Stimulated activated CD8-positive, alpha-beta memory T cell treated with anti-CD3 and anti-CD28 coated beads, Interleukin-4, amount 100 ng/mL, for 24 hours (primary cell): ENCODE results near the gene FLOT1.
A peak's percentile ranks its signal among the peaks of the same experiment; 100 is the strongest.
"Not testable (repeated sequence)": the region's sequence is repeated elsewhere in the genome, so short reads cannot be mapped to it uniquely, and the experiment has no call there.

Experiments
- DNase-seq: peaks from one replicate; pipeline ENCODE4 v3.0.0-alpha.2; 2020; ENCODE audit warnings: low read depth

The FLOT1 gene

DNA sequence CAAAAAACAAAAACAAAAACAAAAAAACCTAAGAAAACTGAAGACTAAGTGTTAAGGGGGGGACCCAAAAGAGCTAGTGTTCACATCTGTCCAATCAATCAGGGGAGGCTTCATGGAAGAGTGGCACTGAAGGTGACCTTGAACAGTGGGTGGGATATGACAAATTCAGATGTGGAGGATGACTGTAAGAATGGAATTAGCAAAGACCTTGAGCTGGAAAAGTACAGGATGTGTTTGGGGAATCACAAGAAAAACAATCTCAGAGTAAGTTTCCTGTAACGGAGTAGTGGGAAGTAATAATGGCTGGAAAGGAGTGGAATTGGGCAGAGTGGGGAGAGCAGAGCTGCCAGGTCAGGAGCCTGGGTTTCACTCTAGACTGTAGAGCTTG, 4.8 kb upstream of the FLOT1 start:
- no peak for DNase-seq

DNA sequence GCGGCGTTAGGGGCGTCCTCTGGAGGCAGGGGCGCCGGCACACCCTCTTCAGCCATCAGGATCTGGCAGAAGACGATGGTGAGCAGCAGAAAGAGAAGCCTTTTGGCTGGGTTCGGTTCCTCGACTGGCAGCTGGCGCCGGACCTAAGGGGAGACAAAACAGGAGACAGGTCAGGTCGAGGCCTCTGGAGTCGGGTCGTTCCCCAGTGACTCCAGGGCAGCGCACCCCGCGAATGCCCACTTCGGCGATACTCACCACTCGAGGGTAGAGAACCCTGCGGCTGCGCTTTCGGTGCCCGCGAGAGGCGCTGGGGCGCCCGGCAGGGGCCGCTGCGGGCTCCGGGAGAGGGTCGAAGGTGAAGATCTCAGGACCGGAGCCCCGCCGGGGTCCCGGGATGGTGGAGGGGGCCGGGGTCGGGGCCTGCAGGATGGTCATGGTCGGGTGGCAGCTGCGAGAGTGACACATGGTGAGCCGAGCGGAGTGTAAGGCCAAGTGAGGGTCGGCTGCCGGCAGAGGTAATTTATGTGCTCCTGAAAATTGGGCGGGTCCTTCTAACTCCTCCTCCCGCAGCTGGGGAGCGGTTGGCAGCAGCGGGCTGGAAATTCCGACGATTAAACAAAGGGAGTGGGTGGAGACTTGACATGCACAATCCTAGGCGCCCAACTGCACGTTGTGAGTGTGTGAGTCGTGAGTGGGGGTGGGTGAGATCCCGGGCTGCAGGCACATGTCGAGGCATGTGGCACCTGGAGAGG, 1.7 kb upstream of the FLOT1 start, which contains the start of gene IER3:
IER3 (minus strand) TSS at position 494 of the 752 bp plus-strand sequence; CDS start at position 465, 29 bp downstream.
- DNase-seq, result peak; percentile 75

DNA sequence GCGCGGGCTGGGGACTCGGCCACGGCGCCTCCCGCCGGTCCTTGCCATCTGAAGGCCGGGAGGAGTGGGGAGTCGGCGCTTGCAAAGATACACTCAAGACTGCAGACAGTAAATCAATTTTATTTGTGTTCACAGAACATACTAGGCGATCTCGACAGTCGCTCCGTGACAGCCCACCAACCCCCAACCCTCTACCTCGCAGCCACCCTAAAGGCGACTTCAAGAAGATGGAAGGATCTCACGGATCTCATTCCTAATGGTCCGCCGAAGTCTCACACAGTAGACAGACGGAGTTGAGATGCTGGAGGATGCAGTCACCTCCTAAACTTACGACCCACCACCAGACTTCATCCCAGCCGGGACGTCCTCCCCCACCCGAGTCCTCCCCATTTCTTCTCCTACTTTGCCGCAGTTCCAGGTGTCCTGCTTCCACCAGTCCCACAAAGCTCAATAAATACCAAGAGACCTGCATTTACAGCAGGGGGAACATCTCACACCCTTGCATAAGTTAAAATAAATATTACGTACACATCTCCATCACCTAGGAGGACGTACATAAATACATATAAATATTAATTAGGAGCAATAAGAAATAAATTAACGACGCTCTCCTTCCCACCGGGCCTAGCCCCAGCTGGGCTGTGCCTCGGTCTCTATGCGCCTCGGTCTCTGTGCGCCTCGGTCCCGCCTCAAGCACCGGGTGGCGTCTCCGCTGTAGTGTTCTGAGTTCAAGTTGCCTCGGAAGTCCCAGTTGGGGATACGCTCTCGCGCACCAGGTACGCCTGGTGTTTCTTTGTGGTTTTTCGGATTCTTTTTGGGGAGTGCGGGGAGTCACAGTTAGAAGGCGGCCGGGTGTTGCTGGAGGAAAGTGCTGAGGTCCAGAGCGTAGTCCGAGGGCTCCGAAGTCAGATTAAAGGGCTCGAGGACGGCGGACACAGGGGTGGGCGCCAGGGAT, 889 bp upstream of the FLOT1 start:
- DNase-seq, result peak; percentile 23

DNA sequence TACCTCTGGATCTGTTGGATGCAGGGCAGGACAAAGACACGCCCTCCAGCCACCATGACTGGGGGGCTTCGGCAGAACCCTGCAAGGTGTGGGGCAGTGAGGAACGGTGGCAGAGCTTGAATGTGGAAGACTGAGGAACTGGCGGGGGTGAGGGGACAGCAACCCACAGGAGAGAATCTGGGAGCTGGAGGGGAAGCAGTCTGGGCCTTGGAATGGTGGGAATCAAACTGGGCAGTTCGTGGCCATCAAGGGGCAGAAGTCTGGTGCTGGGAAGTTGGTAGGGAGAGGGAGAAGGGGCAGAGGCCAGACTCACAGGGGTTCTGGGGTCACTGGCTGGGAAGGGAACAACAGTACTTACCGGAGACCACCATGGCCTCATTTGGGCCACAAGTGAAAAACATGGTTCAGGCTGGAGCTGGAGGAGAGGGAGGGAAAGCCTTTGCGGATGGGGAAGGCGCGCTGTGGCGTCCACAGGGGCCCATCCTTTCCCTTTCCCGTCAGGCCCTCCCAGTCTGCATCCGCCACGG, 635 bp downstream of the FLOT1 start:
- DNase-seq, result peak; percentile 28

DNA sequence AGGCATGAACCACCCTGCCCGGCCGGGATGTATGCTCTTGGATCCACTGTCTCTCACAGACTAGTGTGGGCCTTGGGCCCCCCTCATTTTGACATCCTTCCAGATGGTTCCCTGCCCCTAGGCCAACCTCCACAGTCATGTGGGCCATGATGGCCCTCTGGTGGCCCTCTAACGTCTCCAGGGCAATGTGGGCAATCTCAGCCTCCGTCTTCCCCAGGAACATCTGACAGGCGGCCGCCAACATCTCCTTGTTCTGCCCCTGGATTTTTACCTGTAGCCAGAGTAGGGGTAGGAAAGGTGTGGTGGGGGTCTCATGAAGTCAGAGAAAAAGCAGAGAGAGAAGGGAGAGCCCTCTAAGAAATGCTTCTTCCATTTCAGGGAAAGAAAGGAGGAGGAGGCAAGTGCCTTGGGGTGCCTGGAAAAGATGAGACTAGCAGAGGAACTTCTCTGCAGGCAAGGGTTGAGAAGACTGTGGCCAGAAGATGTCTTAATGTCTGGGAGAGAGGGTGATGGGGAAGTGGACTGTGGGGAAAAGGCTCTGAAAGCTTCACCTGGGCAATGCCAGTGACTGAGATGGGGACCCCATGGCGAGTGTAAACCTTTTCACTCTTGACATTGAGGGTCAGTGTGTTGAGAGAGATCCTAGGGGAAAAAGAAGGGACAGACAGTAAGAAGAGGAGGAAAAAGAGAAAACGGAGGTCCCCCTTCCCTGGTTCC, 1.3 kb downstream of the FLOT1 start:
- DNase-seq, result no peak

DNA sequence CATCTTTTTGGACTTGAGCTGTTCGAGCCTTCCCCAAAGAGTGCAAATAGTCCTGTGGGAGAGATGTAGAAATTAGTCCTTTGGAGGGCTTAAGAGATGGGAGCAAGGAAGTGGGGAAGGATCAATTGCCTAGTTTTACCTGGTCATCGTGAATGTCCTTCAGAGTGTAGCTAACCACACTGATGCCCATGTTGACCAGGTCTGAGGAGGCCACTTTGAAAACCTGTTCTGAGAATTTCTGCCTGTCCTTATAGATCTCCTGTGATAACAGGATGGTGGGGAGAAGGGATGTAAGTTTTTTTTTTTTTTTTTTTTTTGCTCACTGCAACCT, 2.0 kb downstream of the FLOT1 start:
- DNase-seq, result no peak

DNA sequence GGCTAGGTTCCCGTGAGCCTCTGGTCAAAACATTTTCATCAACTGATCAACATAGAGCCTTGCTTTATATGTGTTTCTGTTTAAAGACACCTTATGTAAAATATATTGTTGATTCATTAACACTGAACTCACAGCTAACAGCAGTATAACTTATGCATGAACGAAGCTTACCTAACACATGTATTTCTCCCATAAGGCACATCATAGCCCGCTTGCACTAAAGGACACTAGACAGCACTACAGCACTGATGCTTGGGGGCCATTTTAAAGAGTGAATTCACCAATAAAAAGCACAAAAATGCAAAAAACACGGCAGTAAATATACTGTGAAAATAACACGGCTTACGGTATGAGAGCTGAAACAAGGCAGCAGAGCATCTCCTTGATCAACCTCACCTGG, 4.0 kb downstream of the FLOT1 start:
- DNase-seq, result no peak

DNA sequence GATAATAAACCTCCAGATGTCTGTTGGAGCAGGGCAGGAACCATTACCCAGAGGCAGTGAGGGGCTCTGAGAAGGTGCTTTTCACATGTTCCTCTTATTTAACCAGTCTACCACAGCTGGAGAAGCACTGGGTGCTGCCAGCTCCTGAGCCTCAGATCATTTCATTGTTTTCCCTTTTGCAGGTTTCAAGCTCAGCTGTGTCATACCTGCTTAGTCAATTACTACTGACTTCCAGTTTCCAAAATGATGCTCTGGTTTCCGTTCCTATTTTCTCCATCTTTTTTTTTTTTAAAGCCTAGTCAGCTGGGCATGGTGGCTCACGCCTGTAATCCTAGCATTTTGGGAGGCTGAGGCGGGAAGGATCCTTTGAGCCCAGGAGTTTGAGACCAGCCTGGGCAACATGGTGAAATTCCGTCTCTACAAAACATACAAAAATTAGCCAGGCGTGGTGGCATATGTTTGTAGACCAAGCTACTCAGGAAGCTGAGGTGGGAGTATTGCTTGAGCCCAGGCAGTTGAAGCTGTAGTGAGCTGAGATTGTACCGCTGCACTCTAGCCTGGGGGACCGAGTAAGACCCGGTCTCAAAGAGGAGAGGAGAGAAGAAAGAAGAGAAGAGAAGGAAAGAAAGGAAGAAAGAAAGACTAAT, 6.7 kb downstream of the FLOT1 start:
- DNase-seq, result no peak

DNA sequence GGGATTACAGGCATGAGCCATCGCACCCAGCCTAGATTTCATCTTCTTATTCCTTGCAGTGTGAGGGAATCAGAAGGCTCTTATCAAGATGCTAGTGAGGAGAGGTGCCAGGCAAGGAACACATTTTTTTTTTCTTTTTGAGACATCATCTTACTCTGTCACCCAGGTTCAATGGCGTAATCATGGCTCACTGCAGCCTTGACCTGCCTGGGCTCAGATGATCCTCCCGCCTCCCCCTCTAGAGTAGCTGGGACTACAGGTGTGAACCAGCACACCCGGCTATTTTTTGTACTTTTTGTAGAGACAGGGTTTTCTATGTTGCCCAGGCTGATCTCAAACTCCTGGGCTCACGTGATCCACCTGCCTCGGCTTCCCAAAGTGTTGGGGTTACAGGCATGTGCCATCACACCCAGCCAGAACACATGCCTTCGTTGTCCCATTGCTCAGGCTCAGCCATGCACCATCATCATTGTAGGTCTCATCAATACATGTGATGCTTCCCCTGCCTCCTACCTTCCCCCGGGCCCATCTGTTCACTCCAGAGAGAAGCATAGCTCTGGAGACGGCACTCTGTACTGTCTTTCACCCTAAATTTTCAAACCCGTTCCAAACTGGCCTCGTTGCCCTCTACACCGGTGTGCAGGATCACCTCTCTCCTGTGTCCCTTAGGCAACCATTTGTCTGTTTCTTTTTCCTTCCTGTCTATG, 10.1 kb downstream of the FLOT1 start:
- no peak for DNase-seq

DNA sequence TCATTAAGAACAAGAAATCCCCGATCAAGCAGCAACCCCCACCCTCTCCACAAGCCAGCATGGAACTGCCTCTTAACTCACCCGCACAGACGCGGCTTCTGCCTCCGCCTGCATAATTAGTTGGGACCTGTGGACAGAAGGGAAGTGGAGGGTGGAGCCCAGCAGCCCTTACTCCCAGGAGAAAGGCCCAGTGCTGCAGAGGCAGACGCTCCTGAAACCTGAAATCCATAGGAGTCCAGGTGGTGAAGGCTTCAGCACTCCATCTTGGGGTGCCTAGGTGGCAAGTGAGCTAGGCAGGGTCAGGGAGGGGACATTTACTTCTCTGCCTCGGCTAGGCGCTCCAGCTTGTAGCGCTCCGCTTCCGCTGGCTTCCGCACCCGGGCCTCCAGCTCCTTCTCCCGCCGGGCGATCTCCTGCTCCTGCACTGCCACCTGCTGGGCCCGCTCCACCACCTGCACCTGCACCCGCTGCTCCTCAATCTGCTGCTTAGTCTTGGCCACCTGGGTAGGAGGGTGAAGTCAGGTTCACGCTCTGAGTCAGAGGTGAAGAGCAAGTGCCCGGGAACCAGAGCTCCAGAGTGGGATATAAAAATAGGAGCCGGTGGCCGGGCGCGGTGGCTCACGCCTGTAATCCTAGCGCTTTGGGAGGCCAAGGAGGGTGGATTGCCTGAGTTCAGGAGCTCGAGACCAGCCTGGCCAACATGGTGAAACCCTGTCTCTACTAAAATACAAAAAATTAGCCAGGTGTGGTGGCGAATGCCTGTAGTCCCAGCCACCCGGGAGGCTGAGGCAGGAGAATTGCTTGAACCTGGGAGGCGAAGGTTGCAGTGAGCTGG, 11.7 kb downstream of the FLOT1 start:
- peak; percentile 72 for DNase-seq

DNA sequence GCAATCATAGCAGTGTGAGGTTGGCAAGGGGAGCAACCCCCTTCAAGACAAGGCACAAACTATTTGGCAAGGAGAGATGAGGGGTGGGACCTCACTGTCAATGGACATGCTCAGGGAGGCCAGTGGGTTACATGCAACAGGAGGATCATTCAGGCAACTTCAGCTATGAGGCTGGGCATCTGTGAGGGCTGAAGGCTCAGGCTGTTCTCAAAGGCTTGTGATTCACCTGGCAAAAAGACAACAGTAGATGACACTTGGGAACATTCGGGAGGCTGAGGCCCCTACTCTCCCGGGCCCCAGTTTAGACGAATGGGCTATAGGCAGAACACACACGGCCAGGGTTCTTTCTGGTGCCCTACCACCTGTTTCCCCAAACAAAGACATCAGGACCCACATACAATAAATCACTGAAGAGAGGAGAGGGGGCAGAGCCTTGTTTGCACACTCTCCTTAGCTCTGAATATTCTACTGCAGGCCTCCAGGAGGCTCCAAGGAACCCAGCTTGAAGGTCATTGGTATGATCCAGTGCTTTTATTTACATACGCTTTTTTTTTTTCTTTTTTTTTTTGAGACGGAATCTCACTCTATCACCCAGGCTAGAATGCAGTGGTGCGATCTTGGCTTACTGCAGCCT, 14.4 kb downstream of the FLOT1 start:
- DNase-seq, result no peak

DNA sequence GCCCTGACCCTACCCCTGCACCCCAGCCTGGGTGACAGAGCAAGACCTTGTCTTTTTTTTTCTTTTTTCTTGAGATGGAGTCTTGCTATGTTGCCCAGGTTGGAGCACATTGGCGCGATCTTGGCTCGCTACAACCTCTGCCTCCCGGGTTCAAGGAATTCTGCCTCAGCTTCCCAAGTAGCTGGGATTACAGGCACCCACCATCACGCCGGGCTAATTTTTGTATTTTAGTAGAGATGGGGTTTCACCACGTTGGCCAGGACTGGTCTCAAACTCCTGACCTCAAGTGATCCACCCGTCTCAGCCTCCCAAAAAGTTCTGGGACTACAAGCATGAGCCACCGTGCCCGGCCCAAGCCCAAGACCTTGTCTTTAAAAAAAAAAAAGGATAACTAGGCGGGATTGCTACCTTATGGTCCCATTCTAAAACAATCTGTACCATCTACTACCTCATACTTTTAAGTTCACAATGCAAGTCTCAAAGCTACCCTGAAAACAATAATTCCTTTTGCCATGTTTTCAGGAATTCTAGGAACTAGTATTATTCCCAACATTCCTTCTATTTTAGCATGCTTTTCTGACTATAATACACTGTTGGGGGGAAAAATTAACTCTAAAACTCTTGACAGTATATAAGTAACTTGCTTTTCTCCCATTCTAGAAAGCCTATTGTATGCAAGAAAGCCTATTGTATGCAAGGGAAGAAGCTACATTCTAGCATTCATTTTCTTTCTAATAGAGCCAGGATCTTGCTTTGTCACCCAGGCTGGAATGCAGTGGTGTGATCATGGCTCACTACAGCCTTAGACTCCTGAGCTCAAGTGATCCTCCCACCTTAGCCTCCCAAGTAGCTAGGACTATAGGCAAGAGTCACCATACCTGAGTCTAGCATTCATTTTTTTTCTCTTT, 15.7 kb downstream of the FLOT1 start:
- DNase-seq, result no peak

DNA sequence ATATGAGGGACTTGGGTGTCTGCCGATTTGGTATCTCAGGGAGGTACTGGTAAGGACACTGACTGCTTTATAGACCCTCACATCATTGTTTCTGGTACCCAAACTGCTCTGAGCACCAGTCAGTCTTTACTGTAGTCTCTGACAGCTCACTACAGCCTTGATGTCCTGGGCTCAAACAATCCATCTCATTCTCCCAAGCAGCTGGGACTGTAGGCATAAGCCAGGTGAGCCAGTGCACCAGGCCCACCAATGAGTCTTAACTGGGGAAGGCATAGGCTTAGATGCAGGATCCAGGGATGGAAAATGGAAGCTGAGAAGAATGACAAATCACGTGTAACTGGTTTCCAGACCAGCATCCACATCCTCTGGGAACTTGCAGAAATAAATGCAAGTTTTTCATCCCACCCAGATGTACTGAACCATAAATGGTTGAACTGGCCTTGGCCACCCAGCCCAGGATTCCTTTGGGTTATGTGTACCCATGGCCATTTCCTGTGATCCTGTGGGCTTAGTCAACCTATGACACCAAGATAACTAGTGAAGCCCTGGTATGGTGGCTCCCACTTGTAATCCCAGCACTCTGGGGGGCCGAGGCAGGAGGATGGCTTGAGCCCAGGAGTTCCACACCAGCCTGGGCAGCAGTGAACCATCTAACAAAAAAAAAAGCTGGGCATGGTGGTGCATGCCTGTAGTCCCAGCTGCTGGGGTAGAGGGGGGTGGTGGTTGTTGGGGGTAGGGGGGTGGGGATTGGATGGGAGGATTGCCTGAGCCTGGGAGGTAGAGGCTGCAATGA, 16.6 kb downstream of the FLOT1 start:
- no peak for DNase-seq

DNA sequence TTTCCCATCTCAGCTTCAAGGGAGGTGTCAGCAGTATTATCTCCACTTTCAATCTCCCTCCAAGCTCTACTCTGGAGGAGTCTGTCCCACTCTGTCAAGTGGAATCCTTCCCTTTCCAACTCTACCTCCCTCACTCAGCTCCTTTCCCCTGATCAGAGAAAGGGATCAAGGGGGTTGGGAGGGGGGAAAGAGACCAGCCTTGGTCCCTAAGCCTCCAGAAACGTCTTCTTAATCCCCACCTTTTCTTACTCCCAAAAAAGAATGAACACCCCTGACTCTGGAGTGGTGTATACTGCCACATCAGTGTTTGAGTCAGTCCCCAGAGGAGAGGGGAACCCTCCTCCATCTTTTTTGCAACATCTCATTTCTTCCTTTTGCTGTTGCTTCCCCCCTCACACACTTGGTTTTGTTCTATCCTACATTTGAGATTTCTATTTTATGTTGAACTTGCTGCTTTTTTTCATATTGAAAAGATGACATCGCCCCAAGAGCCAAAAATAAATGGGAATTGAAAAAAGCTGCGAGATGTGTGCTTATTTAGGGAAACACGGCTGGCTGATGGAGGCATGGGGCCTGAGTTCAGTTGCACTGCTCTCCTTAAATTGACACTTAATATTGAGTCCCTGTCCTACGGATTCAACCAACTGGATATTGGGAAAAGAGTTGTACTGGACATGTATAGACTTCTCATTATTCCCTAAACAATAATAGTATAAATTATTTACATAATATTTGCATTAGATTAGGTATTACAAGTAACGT, 17.4 kb downstream of the FLOT1 start:
- no peak for DNase-seq

DNA sequence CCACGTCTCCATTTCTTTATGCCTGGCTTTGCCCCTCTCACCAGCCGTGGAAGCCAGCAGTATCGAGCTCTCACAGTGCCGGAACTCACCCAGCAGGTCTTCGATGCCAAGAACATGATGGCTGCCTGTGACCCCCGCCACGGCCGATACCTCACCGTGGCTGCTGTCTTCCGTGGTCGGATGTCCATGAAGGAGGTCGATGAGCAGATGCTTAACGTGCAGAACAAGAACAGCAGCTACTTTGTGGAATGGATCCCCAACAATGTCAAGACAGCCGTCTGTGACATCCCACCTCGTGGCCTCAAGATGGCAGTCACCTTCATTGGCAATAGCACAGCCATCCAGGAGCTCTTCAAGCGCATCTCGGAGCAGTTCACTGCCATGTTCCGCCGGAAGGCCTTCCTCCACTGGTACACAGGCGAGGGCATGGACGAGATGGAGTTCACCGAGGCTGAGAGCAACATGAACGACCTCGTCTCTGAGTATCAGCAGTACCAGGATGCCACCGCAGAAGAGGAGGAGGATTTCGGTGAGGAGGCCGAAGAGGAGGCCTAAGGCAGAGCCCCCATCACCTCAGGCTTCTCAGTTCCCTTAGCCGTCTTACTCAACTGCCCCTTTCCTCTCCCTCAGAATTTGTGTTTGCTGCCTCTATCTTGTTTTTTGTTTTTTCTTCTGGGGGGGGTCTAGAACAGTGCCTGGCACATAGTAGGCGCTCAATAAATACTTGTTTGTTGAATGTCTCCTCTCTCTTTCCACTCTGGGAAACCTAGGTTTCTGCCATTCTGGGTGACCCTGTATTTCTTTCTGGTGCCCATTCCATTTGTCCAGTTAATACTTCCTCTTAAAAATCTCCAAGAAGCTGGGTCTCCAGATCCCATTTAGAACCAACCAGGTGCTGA, 18.4 kb downstream of the FLOT1 start:
- DNase-seq, result not testable (repeated sequence)
